Dendritic cell treated with granulocyte-macrophage colony-stimulating factor and Interleukin-4, amounts not matched to agents 40 ng/mL and 50 ng/mL, for 4 days (primary cell): ENCODE measurements around the gene ERRFI1.
A peak's percentile ranks its signal among the peaks of the same experiment; 100 is the strongest.

Experiments
- H3K27ac Mint-ChIP-seq: one replicate; pipeline ENCODE4 v1.8.0; 2022; ENCODE audit warnings: mild to moderate bottlenecking, mixed read lengths
- H3K27me3 Mint-ChIP-seq: one replicate; pipeline ENCODE4 v1.8.0; 2022; ENCODE audit warnings: mild to moderate bottlenecking, mixed read lengths
- H3K36me3 Mint-ChIP-seq: one replicate; pipeline ENCODE4 v1.8.0; 2022; ENCODE audit warnings: low read depth, mixed read lengths
- H3K4me1 Mint-ChIP-seq: one replicate; pipeline ENCODE4 v1.8.0; 2022; ENCODE audit warnings: low read depth, mixed read lengths
- H3K4me3 Mint-ChIP-seq: one replicate; pipeline ENCODE4 v1.8.0; 2022; ENCODE audit warnings: mild to moderate bottlenecking, moderate library complexity, mixed read lengths
- H3K9me3 Mint-ChIP-seq: one replicate; pipeline ENCODE4 v1.8.0; 2022; ENCODE audit warnings: mixed read lengths
- intact Hi-C: fragments of 100-400 bp; cut with micrococcal nuclease; formaldehyde crosslinking; loops from one replicate; pipeline ENCODE4 v1.15.0; 2022

The ERRFI1 gene

GRCh38 chr1:7992885-7993284 lies 33.2 kb downstream of the ERRFI1 start:
- H3K4me3 Mint-ChIP-seq, result no peak overlapping the region
- peaks cover 22% of the 10 kb centered on the region for H3K4me1 Mint-ChIP-seq
- H3K27me3 Mint-ChIP-seq, result no peaks in the 10 kb centered on the region
- H3K27ac Mint-ChIP-seq, result peak overlapping the region; percentile 68
- intact Hi-C loops, result no loop called here
- H3K9me3 Mint-ChIP-seq, result no peaks in the 10 kb centered on the region
- H3K36me3 Mint-ChIP-seq, result peaks cover 27% of the 10 kb centered on the region

- H3K4me1 Mint-ChIP-seq, result peaks cover 22% of the 10 kb centered on the region
- H3K36me3 Mint-ChIP-seq, result peaks cover 38% of the 10 kb centered on the region
- intact Hi-C loops, result no loop called here
- no peak overlapping the region for H3K4me3 Mint-ChIP-seq
- no peaks in the 10 kb centered on the region for H3K27me3 Mint-ChIP-seq
- no peaks in the 10 kb centered on the region for H3K9me3 Mint-ChIP-seq
- H3K27ac Mint-ChIP-seq, result no peak overlapping the region
Observed at GRCh38 chr1:7991504-7992440, 34.3 kb downstream of the ERRFI1 start.

- intact Hi-C loops, result no loop called here
- H3K4me3 Mint-ChIP-seq, result no peak overlapping the region
- no peaks in the 10 kb centered on the region for H3K27me3 Mint-ChIP-seq
- H3K36me3 Mint-ChIP-seq, result peaks cover 51% of the 10 kb centered on the region
- no peaks in the 10 kb centered on the region for H3K9me3 Mint-ChIP-seq
- peaks cover 19% of the 10 kb centered on the region for H3K4me1 Mint-ChIP-seq
- no peak overlapping the region for H3K27ac Mint-ChIP-seq
Observed at GRCh38 chr1:7989762-7990428, 36.2 kb downstream of the ERRFI1 start.

GRCh38 chr1:7988576-7988975 lies 37.5 kb downstream of the ERRFI1 start:
- H3K27ac Mint-ChIP-seq, result no peak overlapping the region
- H3K27me3 Mint-ChIP-seq, result no peaks in the 10 kb centered on the region
- peaks cover 62% of the 10 kb centered on the region for H3K36me3 Mint-ChIP-seq
- peaks cover 6% of the 10 kb centered on the region for H3K4me1 Mint-ChIP-seq
- no peak overlapping the region for H3K4me3 Mint-ChIP-seq
- intact Hi-C loops, result no loop called here
- H3K9me3 Mint-ChIP-seq, result no peaks in the 10 kb centered on the region

GRCh38 chr1:7987528-7987927 lies 38.6 kb downstream of the ERRFI1 start:
- no peak overlapping the region for H3K27ac Mint-ChIP-seq
- no peaks in the 10 kb centered on the region for H3K4me1 Mint-ChIP-seq
- H3K4me3 Mint-ChIP-seq, result no peak overlapping the region
- H3K27me3 Mint-ChIP-seq, result no peaks in the 10 kb centered on the region
- peaks cover 67% of the 10 kb centered on the region for H3K36me3 Mint-ChIP-seq
- H3K9me3 Mint-ChIP-seq, result no peaks in the 10 kb centered on the region
- intact Hi-C loops, result no loop called here

- H3K4me3 Mint-ChIP-seq, result no peak overlapping the region
- H3K36me3 Mint-ChIP-seq, result peaks cover 74% of the 10 kb centered on the region
- H3K9me3 Mint-ChIP-seq, result no peaks in the 10 kb centered on the region
- intact Hi-C loops, result no loop called here
- no peaks in the 10 kb centered on the region for H3K4me1 Mint-ChIP-seq
- no peak overlapping the region for H3K27ac Mint-ChIP-seq
- H3K27me3 Mint-ChIP-seq, result no peaks in the 10 kb centered on the region
Observed at GRCh38 chr1:7985851-7986612, 40.1 kb downstream of the ERRFI1 start.

- Mint-ChIP-seq H3K27me3 (no peaks in the 10 kb centered on the region), H3K4me3 (no peak overlapping the region), H3K4me1 (no peaks in the 10 kb centered on the region), H3K36me3 (peaks cover 75% of the 10 kb centered on the region), H3K27ac (no peak overlapping the region), H3K9me3 (no peaks in the 10 kb centered on the region)
- intact Hi-C loops, result no loop called here
Observed at GRCh38 chr1:7984811-7985210, 41.3 kb downstream of the ERRFI1 start.

GRCh38 chr1:7983086-7983778 lies 42.9 kb downstream of the ERRFI1 start:
- Mint-ChIP-seq H3K27ac (no peak overlapping the region), H3K36me3 (peaks cover 89% of the 10 kb centered on the region), H3K4me1 (no peaks in the 10 kb centered on the region), H3K4me3 (no peak overlapping the region), H3K27me3 (no peaks in the 10 kb centered on the region), H3K9me3 (no peaks in the 10 kb centered on the region)
- intact Hi-C loops, result no loop called here

DNA sequence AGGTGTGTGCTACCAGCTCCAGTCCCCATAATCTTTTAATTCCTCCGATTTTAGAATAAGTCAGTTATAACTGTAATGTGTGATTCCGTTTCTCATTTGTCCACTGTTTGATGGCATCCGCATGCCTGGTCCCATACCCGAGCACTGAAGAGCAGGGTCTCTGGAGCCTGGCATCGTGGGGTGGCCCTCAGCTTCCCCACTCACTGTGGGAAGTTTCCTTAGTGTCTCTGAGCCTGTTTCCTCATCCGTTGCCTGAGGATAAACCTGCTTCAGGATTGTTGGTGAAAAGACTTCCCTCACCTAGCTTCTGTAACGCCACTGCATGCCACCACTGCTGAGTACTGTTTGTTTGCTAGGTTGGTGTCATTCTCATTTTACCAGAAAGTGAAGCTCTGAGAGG lies 45.1 kb downstream of the ERRFI1 start:
- Mint-ChIP-seq H3K4me1 (no peaks in the 10 kb centered on the region), H3K36me3 (peaks cover 90% of the 10 kb centered on the region), H3K9me3 (no peaks in the 10 kb centered on the region), H3K4me3 (no peak overlapping the region), H3K27me3 (no peaks in the 10 kb centered on the region), H3K27ac (no peak overlapping the region)
- intact Hi-C loops, result no loop called here

DNA sequence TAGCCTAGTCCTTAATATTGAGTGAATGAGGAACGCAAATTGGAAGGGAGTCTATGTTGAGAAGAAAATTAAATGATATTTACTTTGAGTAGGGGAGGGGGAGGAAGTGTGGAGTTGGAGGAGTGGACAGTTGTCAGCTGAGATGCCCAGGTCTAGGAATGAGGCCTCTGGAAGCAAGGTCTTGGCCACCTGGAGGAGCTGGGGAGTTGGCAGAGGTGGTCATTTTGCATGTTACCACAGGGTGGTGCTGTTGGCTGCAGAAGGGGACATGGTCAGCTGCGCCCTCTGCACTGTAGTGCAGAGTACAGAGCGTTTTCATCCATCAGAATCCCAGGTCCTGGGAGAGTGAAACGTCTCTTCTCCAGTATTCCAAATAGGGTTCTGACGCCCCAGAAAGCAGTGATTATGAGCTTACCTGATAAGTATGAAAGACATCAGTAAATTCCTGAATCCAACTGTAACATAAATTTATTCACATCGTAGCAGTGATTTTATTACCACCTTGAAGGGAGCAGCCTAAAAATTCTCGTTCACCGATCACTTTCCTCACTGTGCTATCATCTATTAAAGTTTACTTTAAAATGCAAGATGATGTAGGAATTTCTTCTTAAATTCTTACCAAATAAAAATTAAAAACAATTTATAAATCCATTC lies 50.8 kb downstream of the ERRFI1 start:
- Mint-ChIP-seq H3K27ac (no peak overlapping the region), H3K4me3 (no peak overlapping the region), H3K36me3 (peaks cover 100% of the 10 kb centered on the region), H3K4me1 (no peaks in the 10 kb centered on the region), H3K9me3 (no peaks in the 10 kb centered on the region), H3K27me3 (no peaks in the 10 kb centered on the region)
- intact Hi-C loops, result no loop called here

- H3K4me3 Mint-ChIP-seq, result no peak overlapping the region
- intact Hi-C loops, result no loop called here
- no peak overlapping the region for H3K27ac Mint-ChIP-seq
- no peaks in the 10 kb centered on the region for H3K4me1 Mint-ChIP-seq
- H3K9me3 Mint-ChIP-seq, result no peaks in the 10 kb centered on the region
- H3K27me3 Mint-ChIP-seq, result no peaks in the 10 kb centered on the region
- peaks cover 98% of the 10 kb centered on the region for H3K36me3 Mint-ChIP-seq
Observed at GRCh38 chr1:7973086-7973485, 53.0 kb downstream of the ERRFI1 start.

DNA sequence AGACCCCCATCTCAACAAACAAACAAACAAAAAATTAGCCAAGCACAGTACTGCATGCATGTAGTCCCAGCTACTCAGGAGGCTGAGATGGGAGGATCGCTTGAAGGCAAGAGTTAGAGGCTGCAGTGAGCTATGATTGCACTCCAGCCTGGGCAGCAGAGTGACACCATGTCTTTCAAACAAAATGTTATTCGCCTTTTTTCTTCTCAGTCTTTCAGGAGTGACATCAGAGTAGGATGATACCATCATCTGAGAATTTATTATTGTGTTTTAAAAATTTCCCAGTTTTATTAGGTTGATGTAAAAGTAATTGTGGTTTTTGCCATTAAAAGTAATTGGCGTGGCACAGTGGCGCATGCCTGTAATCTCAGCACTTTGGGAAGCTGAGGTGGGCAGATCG lies 53.8 kb downstream of the ERRFI1 start:
- Mint-ChIP-seq H3K4me3 (no peak overlapping the region), H3K27ac (no peak overlapping the region), H3K27me3 (no peaks in the 10 kb centered on the region), H3K4me1 (peaks cover 2% of the 10 kb centered on the region), H3K36me3 (peaks cover 94% of the 10 kb centered on the region), H3K9me3 (no peaks in the 10 kb centered on the region)
- intact Hi-C loops, result no loop called here

DNA sequence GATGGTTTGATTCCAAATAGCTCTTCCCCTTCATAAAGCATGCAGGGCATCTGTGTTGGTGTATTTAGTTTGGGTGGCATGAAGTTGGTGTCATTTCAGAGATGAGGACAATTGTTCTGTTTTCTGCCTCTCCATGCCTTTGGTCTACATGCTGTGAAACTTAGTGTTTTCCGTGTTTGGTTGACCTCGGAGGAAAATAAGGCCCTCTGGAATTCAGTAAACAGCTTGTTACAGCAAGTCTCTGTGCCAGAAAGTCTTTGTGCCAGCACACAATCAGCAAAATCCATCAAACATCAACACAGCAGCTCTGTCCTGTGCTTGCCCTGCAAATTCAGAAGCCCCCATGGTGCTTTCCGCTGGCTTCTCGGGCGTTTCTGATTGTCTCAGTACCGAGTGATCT lies 55.1 kb downstream of the ERRFI1 start:
- intact Hi-C loops, result no loop called here
- H3K4me3 Mint-ChIP-seq, result no peak overlapping the region
- H3K4me1 Mint-ChIP-seq, result peaks cover 10% of the 10 kb centered on the region
- no peaks in the 10 kb centered on the region for H3K27me3 Mint-ChIP-seq
- no peaks in the 10 kb centered on the region for H3K9me3 Mint-ChIP-seq
- H3K36me3 Mint-ChIP-seq, result peaks cover 94% of the 10 kb centered on the region
- no peak overlapping the region for H3K27ac Mint-ChIP-seq
